ENCODE results near the gene ZFAND3. TPM values are rescaled to one million over a fixed set of nuclear protein-coding genes. Genes with fewer than 3 reads are reported as not detected.

ZFAND3 gene
- total RNA-seq, 1 donor from 2014 or later = 31.2 TPM

- intact Hi-C loops (cut with DNase I) = no loop called here
- Histone ChIP-seq H3K27me3 (no peaks in the 10 kb centered on the region), H3K4me1 (peaks cover 17% of the 10 kb centered on the region), H3K27ac (no peak overlapping the region), H3K36me3 (no peaks in the 10 kb centered on the region), H3K9me3 (no peaks in the 10 kb centered on the region), H3K4me3 (no peak overlapping the region)
- TF ChIP-seq POLR2AphosphoS5 (IDR thresholded peaks at IDR 0.05; ENCODE audit: insufficient read depth in 1 of 2, low read depth in 1 of 2) (no peak), POLR2A (IDR thresholded peaks at IDR 0.05) (no peak), CTCF (IDR thresholded peaks at IDR 0.05) (no peak)
- DNase-seq (ENCODE audit: extremely low spot score in 2 of 2) = no peak
These were observed 16.4 kb downstream of the ZFAND3 start for GRCh38 chr6:37835923-37836322.

- peaks cover 11% of the 10 kb centered on the region for H3K4me1 ChIP-seq
- no peak for DNase-seq (ENCODE audit: extremely low spot score in 2 of 2)
- TF ChIP-seq POLR2A (IDR thresholded peaks at IDR 0.05) = no peak
- TF ChIP-seq CTCF (IDR thresholded peaks at IDR 0.05) = no peak
- no peak for TF ChIP-seq POLR2AphosphoS5 (IDR thresholded peaks at IDR 0.05; ENCODE audit: insufficient read depth in 1 of 2, low read depth in 1 of 2)
These were observed 18.8 kb downstream of the ZFAND3 start for GRCh38 chr6:37838219-37838921.

GRCh38 chr6:37840143-37840939 is 20.8 kb downstream of the ZFAND3 start:
- Histone ChIP-seq H3K27ac (no peak overlapping the region), H3K27me3 (no peaks in the 10 kb centered on the region), H3K4me3 (no peak overlapping the region), H3K36me3 (no peaks in the 10 kb centered on the region), H3K9me3 (no peaks in the 10 kb centered on the region), H3K4me1 (peaks cover 18% of the 10 kb centered on the region)
- DNase-seq (ENCODE audit: extremely low spot score in 2 of 2) = no peak
- TF ChIP-seq POLR2AphosphoS5 (IDR thresholded peaks at IDR 0.05; ENCODE audit: insufficient read depth in 1 of 2, low read depth in 1 of 2) (no peak), CTCF (IDR thresholded peaks at IDR 0.05) (no peak), POLR2A (IDR thresholded peaks at IDR 0.05) (no peak)
- intact Hi-C loops (cut with DNase I) = no loop called here

More at GRCh38 chr6:37838219-37838921, 18.8 kb downstream of the ZFAND3 start:
- no peak overlapping the region for H3K27ac ChIP-seq
- H3K4me3 ChIP-seq = no peak overlapping the region
- H3K27me3 ChIP-seq = no peaks in the 10 kb centered on the region
- H3K36me3 ChIP-seq = no peaks in the 10 kb centered on the region
- no peaks in the 10 kb centered on the region for H3K9me3 ChIP-seq
- intact Hi-C loops (cut with DNase I) = no loop called here

GRCh38 chr6:37840940-37841300 is 21.4 kb downstream of the ZFAND3 start:
- H3K4me1 ChIP-seq = peaks cover 23% of the 10 kb centered on the region
- no peak for DNase-seq (ENCODE audit: extremely low spot score in 2 of 2)
- H3K9me3 ChIP-seq = no peaks in the 10 kb centered on the region
- H3K4me3 ChIP-seq = no peak overlapping the region
- H3K36me3 ChIP-seq = no peaks in the 10 kb centered on the region
- intact Hi-C loops (cut with DNase I) = no loop called here
- no peak for TF ChIP-seq POLR2A (IDR thresholded peaks at IDR 0.05)
- TF ChIP-seq POLR2AphosphoS5 (IDR thresholded peaks at IDR 0.05; ENCODE audit: insufficient read depth in 1 of 2, low read depth in 1 of 2) = no peak
- TF ChIP-seq CTCF (IDR thresholded peaks at IDR 0.05) = no peak
- H3K27me3 ChIP-seq = no peaks in the 10 kb centered on the region
- no peak overlapping the region for H3K27ac ChIP-seq
